ENCODE measurements around the gene HSD17B1.
A peak's percentile ranks its signal among the peaks of the same experiment; 100 is the strongest.
"Not testable (repeated sequence)": the region's sequence is repeated elsewhere in the genome, so short reads cannot be mapped to it uniquely, and the experiment has no call there.

HSD17B1 gene

DNA sequence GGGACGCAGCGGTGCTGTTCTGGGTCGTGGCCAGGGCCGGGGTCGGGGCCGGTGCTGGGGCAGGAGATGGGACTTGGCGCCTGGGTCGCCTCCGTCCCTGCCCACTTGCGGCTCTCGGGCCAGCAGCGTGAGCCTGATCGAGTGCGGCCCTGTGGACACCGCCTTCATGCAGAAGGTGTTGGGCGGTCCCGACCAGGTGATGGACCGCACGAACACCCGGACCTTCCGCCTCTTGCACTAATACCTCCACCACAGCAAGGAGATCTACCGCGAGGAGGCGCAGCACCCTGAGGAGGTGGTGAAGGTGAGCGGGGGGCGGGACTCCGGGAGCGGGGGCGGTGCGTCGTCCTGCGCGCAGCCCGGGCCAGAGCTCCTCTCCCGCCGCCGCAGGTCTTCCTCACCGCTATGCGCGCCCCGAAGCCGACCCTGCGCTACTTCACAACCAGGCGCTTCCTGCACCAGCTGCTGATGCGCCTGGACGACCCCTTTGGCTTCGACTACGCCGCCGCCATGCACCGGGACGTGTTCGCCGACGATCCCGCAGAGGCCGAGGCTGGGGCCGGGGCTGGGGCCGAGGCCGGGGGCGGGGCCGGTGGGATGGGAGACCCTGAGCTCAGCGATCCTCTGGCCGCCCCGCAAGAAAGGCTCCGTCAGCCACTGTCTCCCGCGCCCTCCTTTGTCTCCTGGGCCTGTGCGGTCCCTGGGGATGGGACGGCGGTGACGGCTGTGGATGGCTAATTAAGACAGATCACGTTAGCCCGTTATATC, 4.5 kb upstream of the HSD17B1 start:
- DNase-seq = peak; percentile 80

- no peak for DNase-seq
These were observed 3.5 kb upstream of the HSD17B1 start for GRCh38 chr17:42548993-42549755.

DNA sequence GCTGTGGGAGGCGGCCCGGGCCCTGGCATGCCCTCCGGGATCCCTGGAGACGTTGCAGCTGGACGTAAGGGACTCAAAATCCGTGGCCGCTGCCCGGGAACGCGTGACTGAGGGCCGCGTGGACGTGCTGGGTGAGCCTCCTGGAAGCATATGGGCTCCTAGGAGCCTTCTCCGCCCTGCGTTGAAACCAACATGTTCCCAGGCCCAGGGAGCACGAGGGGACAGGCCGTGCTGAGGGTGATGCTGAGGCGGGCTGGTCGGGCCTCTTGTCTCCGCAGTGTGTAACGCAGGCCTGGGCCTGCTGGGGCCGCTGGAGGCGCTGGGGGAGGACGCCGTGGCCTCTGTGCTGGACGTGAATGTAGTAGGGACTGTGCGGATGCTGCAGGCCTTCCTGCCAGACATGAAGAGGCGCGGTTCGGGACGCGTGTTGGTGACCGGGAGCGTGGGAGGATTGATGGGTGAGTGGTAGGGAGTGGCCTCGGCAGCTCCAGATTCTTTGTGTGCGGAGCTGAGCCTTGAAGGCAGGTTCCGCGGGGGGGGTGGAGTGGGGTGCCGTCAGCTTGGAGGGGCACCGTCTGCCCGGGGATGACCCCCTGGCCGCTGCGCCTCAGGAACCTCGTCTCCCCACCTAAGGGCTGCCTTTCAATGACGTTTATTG, 567 bp downstream of the HSD17B1 start:
- DNase-seq = no peak

- no peak for DNase-seq
These were observed 1.1 kb downstream of the HSD17B1 start for GRCh38 chr17:42553866-42554249.

GRCh38 chr17:42554250-42555121, 1.8 kb downstream of the HSD17B1 start:
- peak; percentile 73 for DNase-seq

- no peak for DNase-seq
These were observed 2.4 kb downstream of the HSD17B1 start for GRCh38 chr17:42555122-42555622.

DNA sequence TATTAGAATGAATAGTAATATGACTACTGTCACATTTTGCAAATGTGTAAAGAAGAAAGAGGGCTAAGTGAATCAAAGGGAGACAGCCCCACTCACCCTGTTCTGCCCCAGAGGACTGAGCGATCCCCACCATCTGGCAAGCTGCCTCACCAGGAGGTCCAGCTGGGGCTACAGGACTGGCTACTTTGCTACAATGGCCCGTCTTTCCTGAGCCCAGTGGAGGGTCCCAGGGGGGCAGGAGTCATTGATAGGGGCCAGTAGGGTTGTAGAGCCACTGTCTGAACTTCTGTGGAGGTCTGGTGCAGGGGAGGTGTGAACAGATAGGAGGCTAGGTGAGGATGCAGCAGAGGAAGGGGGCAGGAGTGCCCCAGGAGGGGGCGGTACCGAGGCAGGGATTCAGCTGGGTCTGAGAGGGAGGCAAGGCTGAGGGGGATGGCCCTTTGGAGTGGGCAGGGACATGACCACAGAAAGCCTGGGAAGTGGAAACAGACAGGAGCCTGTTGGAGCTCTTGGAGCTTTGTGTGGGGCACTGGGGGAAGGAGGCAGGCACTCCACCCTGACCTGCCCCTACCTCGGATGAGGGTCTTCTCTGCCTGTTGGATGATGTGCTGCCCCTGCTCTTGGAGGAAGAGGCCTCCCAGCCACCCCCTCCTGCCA, 3.4 kb downstream of the HSD17B1 start:
- DNase-seq = not testable (repeated sequence)

- DNase-seq = no peak
These were observed 6.4 kb downstream of the HSD17B1 start for GRCh38 chr17:42559075-42559474.

DNA sequence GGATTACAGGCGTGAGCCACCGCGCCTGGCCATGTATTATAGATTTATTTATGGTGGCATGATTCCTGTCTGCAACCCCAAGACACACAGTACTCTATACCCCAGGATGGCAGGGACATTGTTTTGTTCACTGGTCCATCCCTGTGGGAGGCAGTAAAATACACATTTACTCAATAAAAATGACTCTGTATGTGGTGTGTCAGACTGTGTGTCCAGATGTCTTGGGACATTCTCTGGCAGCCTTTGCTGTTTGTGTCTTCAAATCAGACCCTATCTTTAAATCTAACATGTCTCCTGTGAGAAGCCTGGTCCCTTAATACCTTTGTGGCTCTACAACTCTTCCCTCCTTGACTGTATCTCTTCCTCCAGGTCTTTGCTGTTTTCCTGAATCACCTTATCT, 7.5 kb downstream of the HSD17B1 start:
- DNase-seq = no peak

DNA sequence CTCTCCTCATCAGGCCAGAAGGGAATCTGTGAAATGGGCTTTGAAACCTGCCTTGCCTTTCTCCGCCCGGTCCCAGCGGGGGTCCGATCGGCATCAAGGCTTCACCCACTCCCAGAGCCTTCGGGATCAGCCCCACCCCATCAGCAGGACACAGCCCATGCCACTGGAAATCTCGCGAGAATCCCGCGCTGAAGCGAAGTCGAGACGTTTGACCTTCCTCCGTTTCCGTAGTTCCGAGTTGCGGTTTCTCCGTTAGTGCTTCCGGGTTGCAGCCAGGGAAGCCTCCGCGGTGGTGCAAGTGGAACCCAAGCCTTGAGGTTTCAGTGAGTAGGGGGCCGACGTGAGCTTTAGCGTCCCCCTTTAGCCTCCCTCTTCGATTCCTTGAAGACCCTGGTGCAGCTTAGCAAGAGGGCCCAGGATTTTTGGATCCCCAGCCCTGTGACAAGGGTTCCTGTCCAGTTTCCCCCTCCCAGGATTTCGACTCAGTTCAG, 9.2 kb downstream of the HSD17B1 start, which contains the start of gene COASY:
TSS of gene COASY (plus strand) at position 252 of the 491 bp plus-strand sequence. CDS start 475 bp downstream, outside the sequence.
- peak; percentile 89 for DNase-seq

DNA sequence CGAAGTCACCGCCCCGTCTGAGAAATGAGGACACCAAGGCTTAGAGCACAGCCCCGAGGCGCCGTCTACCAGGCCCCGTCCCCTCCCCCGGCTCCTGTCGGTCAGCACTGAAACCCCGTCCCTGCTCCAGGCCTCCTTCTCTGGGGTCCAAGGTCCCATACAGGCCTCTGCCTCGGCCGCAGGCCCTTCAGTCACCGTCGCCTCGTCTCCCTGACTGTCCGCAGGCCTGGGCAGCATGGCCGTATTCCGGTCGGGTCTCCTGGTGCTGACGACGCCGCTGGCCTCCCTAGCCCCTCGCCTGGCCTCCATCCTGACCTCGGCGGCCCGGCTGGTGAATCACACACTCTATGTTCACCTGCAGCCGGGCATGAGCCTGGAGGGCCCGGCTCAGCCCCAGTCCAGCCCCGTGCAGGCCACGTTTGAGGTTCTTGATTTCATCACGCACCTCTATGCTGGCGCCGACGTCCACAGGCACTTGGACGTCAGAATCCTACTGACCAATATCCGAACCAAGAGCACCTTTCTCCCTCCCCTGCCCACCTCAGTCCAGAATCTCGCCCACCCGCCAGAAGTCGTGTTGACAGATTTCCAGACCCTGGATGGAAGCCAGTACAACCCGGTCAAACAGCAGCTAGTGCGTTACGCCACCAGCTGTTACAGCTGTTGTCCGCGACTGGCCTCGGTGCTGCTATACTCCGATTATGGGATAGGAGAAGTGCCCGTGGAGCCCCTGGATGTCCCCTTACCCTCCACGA, 9.8 kb downstream of the HSD17B1 start:
- DNase-seq = no peak

GRCh38 chr17:42563143-42563509, 10.4 kb downstream of the HSD17B1 start:
- DNase-seq = no peak

DNA sequence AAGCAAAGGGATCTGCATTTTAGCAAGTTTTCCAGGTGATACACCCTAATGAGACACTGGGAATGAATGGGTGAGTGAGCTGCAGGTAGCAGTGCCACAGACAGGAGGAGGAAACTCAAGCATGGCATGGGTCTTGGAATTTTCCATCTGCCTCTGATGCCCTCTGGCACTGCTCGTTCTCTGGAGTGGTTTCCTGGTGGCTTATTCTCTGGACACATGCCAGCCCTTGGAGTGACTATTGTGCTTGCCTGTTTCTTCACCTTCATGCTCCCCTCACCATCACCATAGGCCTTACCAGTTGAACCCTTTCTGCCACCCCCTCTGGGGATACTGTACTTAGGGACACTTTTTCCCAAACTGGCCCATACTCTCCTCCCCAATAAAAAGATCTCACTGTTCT, 10.8 kb downstream of the HSD17B1 start:
- DNase-seq = no peak

DNA sequence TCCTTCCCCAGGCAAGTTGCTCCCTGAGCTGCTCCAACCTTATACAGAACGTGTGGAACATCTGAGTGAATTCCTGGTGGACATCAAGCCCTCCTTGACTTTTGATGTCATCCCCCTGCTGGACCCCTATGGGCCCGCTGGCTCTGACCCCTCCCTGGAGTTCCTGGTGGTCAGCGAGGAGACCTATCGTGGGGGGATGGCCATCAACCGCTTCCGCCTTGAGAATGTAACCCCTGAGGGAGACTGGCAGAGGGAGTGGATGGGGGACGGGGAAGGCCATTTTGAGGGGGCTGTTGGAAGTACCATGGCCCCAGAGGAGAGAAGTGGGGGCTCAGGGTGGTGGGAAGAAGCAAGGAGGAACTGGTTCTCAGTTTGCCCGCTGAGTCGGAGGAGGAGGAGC, 11.2 kb downstream of the HSD17B1 start:
- no peak for DNase-seq

DNA sequence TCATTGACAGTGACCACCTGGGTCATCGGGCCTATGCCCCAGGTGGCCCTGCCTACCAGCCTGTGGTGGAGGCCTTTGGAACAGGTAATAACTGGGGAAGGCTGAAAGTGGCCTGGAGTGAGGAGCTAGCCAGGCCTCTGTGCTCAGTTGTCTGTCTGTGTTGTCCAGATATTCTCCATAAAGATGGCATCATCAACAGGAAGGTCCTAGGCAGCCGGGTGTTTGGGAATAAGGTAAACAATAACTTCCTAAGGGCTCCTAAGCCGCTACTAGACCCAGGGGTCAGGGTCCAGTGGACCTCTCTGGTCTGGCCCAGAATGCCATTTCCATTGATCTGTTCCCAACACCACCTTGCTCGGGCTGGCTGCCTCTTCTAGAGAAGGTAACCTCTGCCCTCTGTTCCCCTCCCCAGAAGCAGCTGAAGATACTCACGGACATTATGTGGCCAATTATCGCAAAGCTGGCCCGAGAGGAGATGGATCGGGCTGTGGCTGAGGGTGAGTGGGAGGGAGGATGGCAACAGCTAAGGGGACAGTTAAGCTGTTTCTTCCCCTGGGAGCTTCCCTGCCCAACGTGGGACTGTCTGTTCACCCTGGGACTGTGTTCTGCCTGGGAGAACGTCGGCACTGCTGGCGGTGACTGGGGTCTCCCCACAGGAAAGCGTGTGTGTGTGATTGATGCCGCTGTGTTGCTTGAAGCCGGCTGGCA, 12.2 kb downstream of the HSD17B1 start:
- DNase-seq = no peak

DNA sequence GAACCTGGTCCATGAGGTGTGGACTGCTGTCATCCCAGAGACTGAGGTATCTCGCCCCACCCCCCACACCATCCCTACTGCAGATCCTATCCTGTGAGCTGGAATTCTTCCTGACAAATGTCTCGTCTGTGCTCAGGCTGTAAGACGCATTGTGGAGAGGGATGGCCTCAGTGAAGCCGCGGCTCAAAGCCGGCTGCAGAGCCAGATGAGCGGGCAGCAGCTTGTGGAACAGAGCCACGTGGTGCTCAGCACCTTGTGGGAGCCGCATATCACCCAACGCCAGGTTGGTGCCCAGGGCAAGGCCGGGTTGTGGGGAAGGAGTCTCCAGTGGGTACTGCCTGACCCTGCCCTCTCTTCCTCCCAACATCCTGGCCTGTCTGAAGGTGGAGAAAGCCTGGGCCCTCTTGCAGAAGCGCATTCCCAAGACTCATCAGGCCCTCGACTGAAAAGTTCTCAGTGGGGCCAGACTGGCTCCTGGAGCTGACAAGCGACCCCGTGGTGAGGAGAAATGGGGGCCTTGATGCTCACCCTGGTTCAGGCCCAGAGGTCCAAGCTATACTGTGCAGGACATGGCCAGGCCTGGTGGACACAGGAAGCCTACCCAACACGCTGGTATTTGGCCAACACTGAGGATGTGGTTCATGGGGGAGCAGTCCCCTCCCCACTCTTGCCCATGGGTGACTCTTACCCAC, 12.9 kb downstream of the HSD17B1 start:
- DNase-seq = no peak

DNA sequence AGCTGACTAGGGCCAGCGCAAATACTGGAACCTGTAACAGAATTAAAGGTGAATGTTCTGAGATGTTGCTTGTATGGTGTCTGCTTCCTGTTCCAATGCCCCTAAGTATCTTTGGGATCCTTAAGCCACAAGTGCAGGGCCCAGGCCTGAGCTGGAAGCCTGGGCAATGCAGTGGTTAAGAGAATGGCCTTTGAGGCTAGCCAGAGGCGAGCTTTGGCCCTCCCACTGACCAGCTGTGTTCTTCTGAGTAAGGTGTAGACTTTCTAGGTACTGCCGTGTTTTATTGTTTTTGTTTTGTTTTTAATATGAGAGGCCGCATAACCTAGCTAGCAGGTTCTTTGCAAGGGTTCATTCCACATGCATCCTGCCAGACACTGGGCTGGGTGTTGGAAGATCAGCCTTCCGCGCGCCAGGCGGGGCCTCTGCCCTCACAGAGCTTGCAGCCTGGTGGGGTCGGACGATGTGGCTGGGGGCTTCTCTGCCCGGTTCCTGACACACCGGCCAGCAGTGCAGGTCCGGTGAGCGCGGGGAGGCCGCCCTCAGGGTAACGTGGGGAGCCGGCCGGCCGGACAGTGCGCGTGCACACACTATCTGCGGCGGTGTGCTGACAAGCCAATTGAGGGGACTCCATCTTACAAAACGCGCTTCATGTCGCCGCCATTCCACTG, 13.6 kb downstream of the HSD17B1 start:
- DNase-seq = no peak

DNA sequence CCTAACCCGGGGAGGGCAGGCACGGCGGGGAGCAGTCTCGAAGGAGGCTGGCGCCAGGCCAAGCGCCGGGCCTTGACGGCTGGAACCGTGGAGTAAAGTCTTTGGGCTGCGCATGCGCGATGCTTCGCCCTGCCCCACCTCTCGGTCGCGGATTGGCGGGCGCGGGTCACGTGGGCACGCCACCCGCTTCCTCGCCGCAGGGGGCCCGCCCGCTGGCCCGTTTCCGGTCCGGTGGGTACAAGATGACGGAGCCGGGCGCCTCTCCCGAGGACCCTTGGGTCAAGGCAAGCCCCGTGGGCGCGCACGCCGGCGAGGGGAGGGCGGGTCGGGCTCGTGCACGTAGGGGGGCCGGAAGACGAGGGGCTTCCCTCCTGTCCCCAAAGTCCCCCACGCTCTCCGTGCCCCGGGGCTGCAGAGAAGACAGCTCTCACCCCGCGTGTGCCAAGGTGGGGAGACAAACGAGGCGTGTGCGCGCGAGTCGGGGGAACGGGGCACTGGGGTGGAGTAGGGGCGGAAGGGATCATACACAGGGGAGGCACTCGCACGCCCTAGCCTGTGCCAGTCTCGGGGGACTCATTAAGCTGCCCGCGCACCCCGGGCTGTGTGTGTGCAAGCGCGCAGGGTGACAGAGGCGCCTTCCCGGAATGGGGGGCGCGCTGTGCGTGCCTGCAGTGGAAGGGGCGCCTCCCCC, 14.3 kb downstream of the HSD17B1 start, which contains the start of gene MLX:
TSS of gene MLX (plus strand) at position 218 of the 691 bp plus-strand sequence. CDS start at position 243, 25 bp downstream.
- DNase-seq = peak; percentile 91
